ENCODE measurements around the gene SNCAIP.

SNCAIP gene

GRCh38 chr5:122301016-122301415, 11.0 kb upstream of the SNCAIP start:
- TF ChIP-seq CTCF (IDR thresholded peaks at IDR 0.05; ENCODE audit: low read depth, low read length) = no peak

GRCh38 chr5:122304471-122305215, 7.4 kb upstream of the SNCAIP start:
- no peak overlapping the region for H3K4me3 ChIP-seq (ENCODE audit: low read depth, low read length)
- no peak for TF ChIP-seq CTCF (IDR thresholded peaks at IDR 0.05; ENCODE audit: low read depth, low read length)

More at GRCh38 chr5:122301016-122301415, 11.0 kb upstream of the SNCAIP start:
- no peak overlapping the region for H3K4me3 ChIP-seq (ENCODE audit: low read depth, low read length)

GRCh38 chr5:122306461-122306860, 5.6 kb upstream of the SNCAIP start:
- no peak for TF ChIP-seq CTCF (IDR thresholded peaks at IDR 0.05; ENCODE audit: low read depth, low read length)
- H3K4me3 ChIP-seq (ENCODE audit: low read depth, low read length) = no peak overlapping the region

- TF ChIP-seq CTCF (IDR thresholded peaks at IDR 0.05; ENCODE audit: low read depth, low read length) = no peak
- peak overlapping the region; percentile 62 for H3K4me3 ChIP-seq (ENCODE audit: low read depth, low read length)
These were observed 1.1 kb upstream of the SNCAIP start for GRCh38 chr5:122310889-122311288.

GRCh38 chr5:122311497-122311960, 508 bp upstream of the SNCAIP start:
- H3K4me3 ChIP-seq (ENCODE audit: low read depth, low read length) = peak overlapping the region; percentile 62
- no peak for TF ChIP-seq CTCF (IDR thresholded peaks at IDR 0.05; ENCODE audit: low read depth, low read length)

GRCh38 chr5:122312591-122313406, 762 bp downstream of the SNCAIP start:
- peak overlapping the region; percentile 85 for H3K4me3 ChIP-seq (ENCODE audit: low read depth, low read length)
- TF ChIP-seq CTCF (IDR thresholded peaks at IDR 0.05; ENCODE audit: low read depth, low read length) = no peak

- TF ChIP-seq CTCF (IDR thresholded peaks at IDR 0.05; ENCODE audit: low read depth, low read length) = no peak
- H3K4me3 ChIP-seq (ENCODE audit: low read depth, low read length) = 0 out of 2 replicates have a peak overlapping the region, but pooled peaks have one; percentile 5
These were observed 2.0 kb downstream of the SNCAIP start for GRCh38 chr5:122314036-122314435.

All from WI38 (cell line).